Muscle layer of colon (tissue), 2 donors: Measurements from ENCODE around the gene CSNK2B.

Experiments
- H3K27ac ChIP-seq: one replicate; pipeline ENCODE4 v1.7.0; 2013; ENCODE audit warnings: low read depth, mild to moderate bottlenecking, low read length, moderate library complexity
- H3K27me3 ChIP-seq, 2 donors: one replicate each; pipeline ENCODE4 v1.7.0; 2013; ENCODE audit warnings: low read length in 2 of 2, mild to moderate bottlenecking in 2 of 2; ENCODE audit not compliant: insufficient read depth in 2 of 2, control insufficient read depth in 1 of 2
- H3K36me3 ChIP-seq: one replicate; pipeline ENCODE4 v1.7.0; 2013; ENCODE audit warnings: mild to moderate bottlenecking, low read length; ENCODE audit not compliant: insufficient read depth
- H3K4me1 ChIP-seq: one replicate; pipeline ENCODE4 v1.7.0; 2013; ENCODE audit warnings: mild to moderate bottlenecking, low read length; ENCODE audit not compliant: insufficient read depth
- H3K4me3 ChIP-seq, 2 donors: one replicate each; pipeline ENCODE4 v1.7.0; 2013; ENCODE audit warnings: low read length in 2 of 2, low read depth in 1 of 2, mild to moderate bottlenecking in 1 of 2, moderate library complexity in 1 of 2
- H3K9ac ChIP-seq: one replicate; pipeline ENCODE4 v1.7.0; 2013; ENCODE audit warnings: low read length
- H3K9me3 ChIP-seq: one replicate; pipeline ENCODE4 v1.7.0; 2013; ENCODE audit warnings: mild to moderate bottlenecking, low read length
- donor health status: abdominal sarcoma.
- donor health status: Adenocarcinoma of cecum.

The CSNK2B gene

GRCh38 chr6:31711233-31711632 lies 45.4 kb downstream of the CSNK2B start:
- H3K4me3 ChIP-seq, result no peak overlapping the region
- H3K9me3 ChIP-seq, result no peaks in the 10 kb centered on the region
- no peak overlapping the region for H3K9ac ChIP-seq
- H3K27ac ChIP-seq, result no peak overlapping the region
- peaks cover 9% of the 10 kb centered on the region for H3K4me1 ChIP-seq
- no peaks in the 10 kb centered on the region for H3K27me3 ChIP-seq
- no peaks in the 10 kb centered on the region for H3K36me3 ChIP-seq

DNA sequence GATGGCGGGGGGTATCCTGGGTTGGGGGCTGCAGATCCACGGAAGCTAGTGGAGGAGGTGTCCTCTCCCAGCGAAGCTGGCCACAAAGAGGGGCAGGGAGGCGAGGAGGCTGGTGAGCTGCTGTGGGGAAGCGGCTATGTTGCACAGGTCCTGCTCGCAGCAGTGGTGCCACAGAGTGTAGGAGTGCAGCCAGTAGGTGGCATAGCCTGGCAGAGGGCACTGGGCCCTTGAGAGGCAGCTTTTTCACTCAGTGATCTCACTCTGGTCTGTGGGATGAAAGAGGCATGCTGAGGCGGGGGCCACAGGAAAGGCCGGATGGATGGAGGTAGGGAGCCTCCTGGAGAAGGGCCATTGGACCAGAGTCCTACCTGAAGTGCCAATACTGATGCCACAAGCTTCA lies 46.4 kb downstream of the CSNK2B start:
- H3K27ac ChIP-seq, result no peak overlapping the region
- H3K4me1 ChIP-seq, result peaks cover 9% of the 10 kb centered on the region
- H3K36me3 ChIP-seq, result no peaks in the 10 kb centered on the region
- no peaks in the 10 kb centered on the region for H3K27me3 ChIP-seq
- no peak overlapping the region for H3K9ac ChIP-seq
- H3K4me3 ChIP-seq, result no peak overlapping the region
- H3K9me3 ChIP-seq, result no peaks in the 10 kb centered on the region

DNA sequence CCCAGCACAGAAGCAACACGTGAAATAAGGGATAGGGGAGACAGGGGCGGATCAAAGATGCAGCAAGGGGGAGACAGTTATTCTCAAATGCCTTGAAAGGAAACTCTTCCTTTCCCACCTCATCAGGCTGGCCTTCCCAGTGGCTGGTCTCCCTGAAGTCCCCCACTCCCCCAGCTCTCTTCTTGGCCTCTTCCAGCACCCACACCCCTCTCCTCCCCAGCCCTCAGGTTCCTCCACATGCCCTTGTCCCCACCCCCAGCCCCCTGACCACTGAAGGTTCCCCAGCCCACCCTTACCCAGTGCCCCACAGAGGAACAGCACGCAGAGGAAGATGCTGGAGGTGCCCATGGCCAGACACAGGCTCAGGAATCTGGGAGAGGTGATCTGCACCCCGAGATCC lies 47.6 kb downstream of the CSNK2B start:
- H3K4me1 ChIP-seq, result peaks cover 9% of the 10 kb centered on the region
- H3K27me3 ChIP-seq, result no peaks in the 10 kb centered on the region
- H3K9me3 ChIP-seq, result no peaks in the 10 kb centered on the region
- H3K4me3 ChIP-seq, result no peak overlapping the region
- no peak overlapping the region for H3K27ac ChIP-seq
- H3K36me3 ChIP-seq, result no peaks in the 10 kb centered on the region
- H3K9ac ChIP-seq, result no peak overlapping the region

DNA sequence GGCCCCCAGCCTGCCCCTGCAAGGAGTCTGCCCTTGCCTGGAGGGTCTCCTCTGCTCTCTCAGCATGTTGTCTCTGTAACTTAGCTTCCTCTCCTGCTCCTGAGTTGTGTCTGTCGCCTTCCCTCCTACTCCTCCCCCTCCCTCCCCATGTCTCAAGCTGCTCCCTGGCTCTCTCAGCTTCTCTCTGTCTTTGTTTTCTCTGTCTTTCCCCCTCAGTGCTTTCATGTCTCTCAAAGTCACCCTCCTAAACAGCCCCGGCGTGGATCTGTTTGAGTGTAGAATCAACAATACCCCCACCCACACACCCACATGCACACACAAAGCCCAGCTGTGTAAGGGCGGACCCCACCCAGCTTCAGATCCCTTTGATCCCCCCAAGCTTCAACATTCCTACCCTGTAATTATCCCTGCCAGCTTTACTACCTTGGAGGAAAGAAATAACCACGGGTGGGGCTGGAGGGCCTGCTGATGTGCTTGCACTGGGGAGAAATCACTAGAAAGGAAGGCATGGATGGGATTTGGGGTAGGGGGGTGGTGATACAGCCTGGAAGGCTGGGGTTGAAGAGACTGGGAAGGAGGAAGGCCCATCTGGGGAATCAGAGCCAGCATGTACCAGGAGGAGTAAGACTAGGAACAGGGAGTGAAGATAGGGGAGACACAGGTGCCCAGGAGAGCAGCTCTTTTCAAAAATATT lies 48.3 kb downstream of the CSNK2B start:
- H3K27ac ChIP-seq, result no peak overlapping the region
- H3K9ac ChIP-seq, result no peak overlapping the region

GRCh38 chr6:31715022-31715958 lies 49.4 kb downstream of the CSNK2B start, which contains the start of gene LY6G6D:
Gene LY6G6D, plus strand, starts transcription at chr6:31715348. Its CDS starts 8 bp downstream, at chr6:31715356.
- H3K36me3 ChIP-seq, result no peaks in the 10 kb centered on the region
- no peak within 1 kb of the TSS for H3K4me3 ChIP-seq
- H3K27ac ChIP-seq, result peak within 1 kb of the TSS; percentile 27
- no peak within 1 kb of the TSS for H3K9ac ChIP-seq
- H3K9me3 ChIP-seq, result no peaks in the 10 kb centered on the region
- H3K27me3 ChIP-seq, result no peaks in the 10 kb centered on the region
- H3K4me1 ChIP-seq, result peaks cover 9% of the 10 kb centered on the region

More for the DNA sequence above, 48.3 kb downstream of the CSNK2B start:
- Histone ChIP-seq H3K27me3 (no peaks in the 10 kb centered on the region), H3K4me1 (peaks cover 9% of the 10 kb centered on the region), H3K36me3 (no peaks in the 10 kb centered on the region), H3K9me3 (no peaks in the 10 kb centered on the region), H3K4me3 (no peak overlapping the region)

DNA sequence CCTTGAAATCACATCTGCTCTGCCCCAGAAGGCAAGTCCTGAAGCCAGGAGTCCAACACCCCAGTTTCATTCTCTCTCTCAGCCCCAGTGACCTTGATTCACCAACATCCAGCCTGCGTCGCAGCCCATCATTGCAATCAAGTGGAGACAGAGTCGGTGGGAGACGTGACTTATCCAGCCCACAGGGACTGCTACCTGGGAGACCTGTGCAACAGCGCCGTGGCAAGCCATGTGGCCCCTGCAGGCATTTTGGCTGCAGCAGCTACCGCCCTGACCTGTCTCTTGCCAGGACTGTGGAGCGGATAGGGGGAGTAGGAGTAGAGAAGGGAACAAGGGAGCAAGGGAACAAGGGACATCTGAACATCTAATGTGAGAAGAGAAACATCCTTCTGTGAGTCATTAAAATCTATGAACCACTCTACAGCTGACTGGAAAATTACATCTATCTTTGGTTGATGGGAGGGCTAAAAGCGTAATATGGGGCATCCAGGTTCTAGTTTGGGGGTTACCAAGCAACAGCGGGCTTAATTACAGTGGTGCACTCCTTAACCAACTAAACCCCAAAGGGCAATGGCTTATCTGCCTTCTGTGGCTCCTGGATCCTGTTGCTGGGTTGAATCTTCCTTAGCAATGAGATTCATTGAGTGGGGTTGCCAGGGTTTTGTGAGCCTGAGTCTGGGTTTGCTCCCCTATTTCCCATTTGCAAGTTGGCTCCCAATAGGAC lies 51.8 kb downstream of the CSNK2B start:
- Histone ChIP-seq H3K9me3 (no peaks in the 10 kb centered on the region), H3K4me3 (no peak overlapping the region), H3K36me3 (no peaks in the 10 kb centered on the region), H3K27me3 (no peaks in the 10 kb centered on the region), H3K4me1 (peaks cover 9% of the 10 kb centered on the region), H3K27ac (no peak overlapping the region), H3K9ac (no peak overlapping the region)

- no peaks in the 10 kb centered on the region for H3K36me3 ChIP-seq
- H3K4me1 ChIP-seq, result peaks cover 9% of the 10 kb centered on the region
- H3K4me3 ChIP-seq, result no peak overlapping the region
- no peak overlapping the region for H3K27ac ChIP-seq
- H3K9me3 ChIP-seq, result no peaks in the 10 kb centered on the region
- no peaks in the 10 kb centered on the region for H3K27me3 ChIP-seq
- no peak overlapping the region for H3K9ac ChIP-seq
Observed at GRCh38 chr6:31718265-31718664, 52.4 kb downstream of the CSNK2B start.

- no peak overlapping the region for H3K27ac ChIP-seq
- H3K9ac ChIP-seq, result no peak overlapping the region
- H3K27me3 ChIP-seq, result no peaks in the 10 kb centered on the region
- H3K9me3 ChIP-seq, result no peaks in the 10 kb centered on the region
- H3K4me3 ChIP-seq, result no peak overlapping the region
- H3K4me1 ChIP-seq, result peaks cover 9% of the 10 kb centered on the region
- no peaks in the 10 kb centered on the region for H3K36me3 ChIP-seq
Observed at GRCh38 chr6:31719001-31719400, 53.1 kb downstream of the CSNK2B start.
